Measurements from ENCODE around the gene TXNIP.
"Not testable (repeated sequence)": the region's sequence is repeated elsewhere in the genome, so short reads cannot be mapped to it uniquely, and the experiment has no call there.

TXNIP gene, protein sequence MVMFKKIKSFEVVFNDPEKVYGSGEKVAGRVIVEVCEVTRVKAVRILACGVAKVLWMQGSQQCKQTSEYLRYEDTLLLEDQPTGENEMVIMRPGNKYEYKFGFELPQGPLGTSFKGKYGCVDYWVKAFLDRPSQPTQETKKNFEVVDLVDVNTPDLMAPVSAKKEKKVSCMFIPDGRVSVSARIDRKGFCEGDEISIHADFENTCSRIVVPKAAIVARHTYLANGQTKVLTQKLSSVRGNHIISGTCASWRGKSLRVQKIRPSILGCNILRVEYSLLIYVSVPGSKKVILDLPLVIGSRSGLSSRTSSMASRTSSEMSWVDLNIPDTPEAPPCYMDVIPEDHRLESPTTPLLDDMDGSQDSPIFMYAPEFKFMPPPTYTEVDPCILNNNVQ

DNA sequence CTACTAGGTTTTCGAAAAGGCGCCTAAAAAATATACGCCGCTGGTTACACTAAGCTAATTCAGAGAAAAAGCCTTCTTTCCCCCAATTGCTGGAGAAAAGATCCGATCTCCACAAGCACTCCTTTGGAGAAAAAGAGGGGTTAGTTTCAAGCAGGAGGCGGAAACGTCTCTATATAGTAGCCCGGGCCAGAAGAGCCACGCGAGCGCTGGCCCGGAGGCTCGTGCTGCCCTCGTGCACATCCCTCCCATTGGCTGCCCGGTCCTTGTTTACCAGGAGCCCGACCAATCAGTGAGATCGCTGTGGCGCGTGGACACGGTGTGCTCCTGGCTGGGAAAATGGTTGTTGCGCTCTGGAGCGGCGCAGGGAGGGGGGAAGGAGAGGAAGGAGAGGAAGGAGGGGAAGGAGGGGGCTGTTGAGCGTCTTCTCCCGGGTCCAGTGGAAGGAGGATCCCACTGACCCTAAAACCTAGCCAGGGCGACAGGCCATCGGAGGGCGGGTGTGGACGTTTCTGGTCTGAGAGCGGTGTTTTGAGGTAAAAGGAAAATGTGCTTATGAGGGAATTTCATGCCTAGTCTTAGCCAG is at the start of gene TXNIP:
TXNIP (minus strand) TSS at position 147 of the 583 bp plus-strand sequence. CDS start 313 bp downstream, outside the sequence.
- Mint-ChIP-seq H3K27ac (peak within 1 kb of the TSS; percentile 99), H3K4me3 (peak within 1 kb of the TSS; percentile 98), H3K27me3 (no peaks in the 10 kb centered on the region), H3K4me1 (ENCODE audit: low read depth) (peaks cover 73% of the 10 kb centered on the region), H3K9me3 (ENCODE audit: low read depth) (no peaks in the 10 kb centered on the region), H3K36me3 (peaks cover 22% of the 10 kb centered on the region)

DNA sequence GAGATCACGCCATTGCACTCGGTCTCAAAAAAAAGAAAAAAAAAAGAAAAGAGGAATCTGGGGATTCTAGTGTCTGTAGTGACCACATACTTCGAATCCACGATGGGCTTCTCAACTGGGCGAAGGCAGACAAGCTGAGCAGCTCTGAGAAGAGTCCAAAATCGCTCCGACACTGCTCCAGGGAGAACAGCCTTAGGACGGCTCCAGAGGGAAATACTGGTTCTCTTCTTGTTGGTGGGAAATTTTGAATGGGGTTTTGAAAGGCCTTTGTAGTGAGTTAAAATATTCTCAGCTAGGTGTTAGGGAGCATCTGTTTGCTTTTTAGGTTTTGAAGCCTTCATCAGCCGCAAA is 43.4 kb upstream of the TXNIP start:
- peak overlapping the region; percentile 98 for H3K27ac Mint-ChIP-seq
- H3K27me3 Mint-ChIP-seq: no peaks in the 10 kb centered on the region
- H3K36me3 Mint-ChIP-seq: no peaks in the 10 kb centered on the region
- no peak overlapping the region for H3K4me3 Mint-ChIP-seq
- peaks cover 37% of the 10 kb centered on the region for H3K4me1 Mint-ChIP-seq (ENCODE audit: low read depth)
- H3K9me3 Mint-ChIP-seq (ENCODE audit: low read depth): no peaks in the 10 kb centered on the region

DNA sequence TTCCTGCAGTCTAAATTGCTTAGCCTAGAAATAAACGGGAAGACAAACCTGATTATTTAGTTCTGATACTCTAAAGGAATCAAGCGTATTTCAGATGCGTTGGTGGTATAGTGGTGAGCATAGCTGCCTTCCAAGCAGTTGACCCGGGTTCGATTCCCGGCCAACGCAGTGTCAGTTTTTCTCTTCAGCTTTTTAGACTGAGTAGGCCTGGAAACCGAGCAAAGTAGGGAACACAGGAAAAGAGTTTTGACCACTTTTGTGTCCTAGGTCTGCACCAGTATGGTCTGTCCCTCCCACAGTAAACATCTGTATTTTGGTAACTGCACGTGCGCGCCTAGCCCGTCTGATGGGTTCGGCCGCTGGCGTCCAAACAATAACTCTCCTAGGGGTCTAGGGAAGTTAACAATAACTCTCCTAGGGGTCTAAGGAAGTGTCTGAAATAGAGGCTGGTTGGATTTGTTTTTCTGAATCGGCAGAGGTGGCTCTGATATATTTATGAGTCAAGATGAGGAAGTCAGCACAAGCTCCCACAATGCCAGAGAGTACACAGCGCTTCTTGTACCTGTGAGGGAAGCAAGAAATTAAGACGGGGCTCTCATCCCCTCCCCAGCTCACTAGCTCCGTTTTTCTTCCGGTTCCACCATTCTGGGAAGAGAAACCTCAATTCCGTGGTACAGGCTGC is 40.7 kb upstream of the TXNIP start:
- Mint-ChIP-seq H3K27me3 (no peaks in the 10 kb centered on the region), H3K36me3 (no peaks in the 10 kb centered on the region), H3K4me3 (peak overlapping the region; percentile 98), H3K27ac (peak overlapping the region; percentile 98), H3K4me1 (ENCODE audit: low read depth) (peaks cover 41% of the 10 kb centered on the region), H3K9me3 (ENCODE audit: low read depth) (no peaks in the 10 kb centered on the region)

DNA sequence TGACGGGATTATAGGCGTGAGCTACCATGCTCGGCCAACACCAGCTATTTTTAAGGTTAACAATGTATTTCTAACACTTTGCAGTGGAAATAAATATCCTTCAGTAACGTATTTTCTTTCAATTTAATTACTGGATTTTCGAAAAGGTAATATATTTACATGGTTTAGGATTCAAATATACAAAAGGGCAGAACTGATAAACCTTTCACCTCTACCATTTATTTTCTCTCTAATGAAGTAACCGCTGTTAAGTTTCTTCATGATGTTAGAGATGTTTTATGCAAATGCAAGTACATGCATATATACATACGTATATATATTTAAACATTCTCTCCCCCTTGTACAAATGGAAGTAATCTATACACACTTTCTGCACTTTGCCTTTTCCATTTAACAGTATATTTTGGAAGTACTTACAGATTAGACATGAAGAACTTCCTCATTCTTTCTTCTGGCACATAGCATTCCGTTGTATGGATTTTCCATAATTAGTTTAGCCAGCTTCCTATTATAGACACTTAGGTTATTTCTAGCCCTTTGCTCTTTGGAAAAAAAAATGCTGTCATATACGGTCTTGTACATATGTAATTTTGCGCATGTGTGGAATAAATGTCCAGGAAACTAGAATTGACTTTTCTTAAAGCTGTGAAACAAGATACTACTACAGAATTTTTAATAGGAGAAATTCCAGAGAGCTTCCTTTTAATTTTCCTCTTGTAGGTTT is 40.0 kb upstream of the TXNIP start:
- Mint-ChIP-seq H3K27me3 (no peaks in the 10 kb centered on the region), H3K27ac (peak overlapping the region; percentile 98), H3K4me1 (ENCODE audit: low read depth) (peaks cover 41% of the 10 kb centered on the region), H3K4me3 (peak overlapping the region; percentile 98), H3K9me3 (ENCODE audit: low read depth) (no peaks in the 10 kb centered on the region), H3K36me3 (no peaks in the 10 kb centered on the region)

DNA sequence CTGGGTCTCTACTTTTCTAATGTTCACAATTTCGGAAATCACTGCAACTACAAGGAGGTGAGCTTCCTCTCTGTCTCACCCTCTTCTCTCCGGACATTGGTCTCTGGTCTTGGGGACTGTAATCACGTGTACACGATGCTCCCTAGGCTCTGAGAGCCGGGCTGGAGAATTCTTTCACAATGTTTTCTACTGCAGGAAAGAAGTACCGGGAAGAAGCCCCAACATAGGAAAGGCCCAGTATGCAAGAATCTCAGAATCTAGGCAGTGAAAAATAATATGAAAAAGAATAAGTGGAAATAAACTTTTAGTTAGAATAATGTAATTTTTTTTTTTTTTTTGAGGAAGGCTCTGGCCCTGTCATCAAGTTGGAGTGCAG is 38.7 kb upstream of the TXNIP start:
- Mint-ChIP-seq H3K27ac (peak overlapping the region; percentile 98), H3K4me1 (ENCODE audit: low read depth) (peaks cover 39% of the 10 kb centered on the region), H3K9me3 (ENCODE audit: low read depth) (no peaks in the 10 kb centered on the region)

DNA sequence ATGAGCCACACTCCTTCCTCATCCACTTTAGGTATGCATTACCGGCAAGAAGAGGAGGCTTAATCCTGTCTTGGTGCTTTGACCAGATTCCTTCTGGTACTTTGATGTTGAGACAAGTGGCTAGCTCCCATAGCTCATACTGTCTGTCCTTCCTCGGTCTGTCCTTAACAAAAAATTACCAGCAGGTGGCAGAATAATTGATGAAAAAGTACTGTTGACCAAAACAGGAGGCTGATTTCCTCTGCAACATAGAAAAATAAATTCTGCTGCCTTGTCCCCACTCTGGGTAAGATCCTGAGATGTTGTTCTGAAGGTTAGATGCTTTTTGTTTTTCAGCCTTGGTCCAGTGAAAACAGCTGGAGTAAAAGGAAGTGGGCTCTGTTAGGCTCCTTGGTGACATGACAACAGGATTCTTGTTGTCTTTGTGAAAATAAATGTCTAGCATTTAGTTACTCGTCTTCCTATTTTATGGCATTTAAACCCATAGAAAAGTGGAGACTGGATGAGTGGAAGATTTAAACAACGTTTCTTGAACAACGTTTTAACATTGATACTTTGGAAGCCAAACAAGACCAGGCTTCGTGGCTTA is 36.3 kb upstream of the TXNIP start:
- Mint-ChIP-seq H3K36me3 (no peaks in the 10 kb centered on the region), H3K4me1 (ENCODE audit: low read depth) (peaks cover 28% of the 10 kb centered on the region), H3K9me3 (ENCODE audit: low read depth) (no peaks in the 10 kb centered on the region), H3K27me3 (no peaks in the 10 kb centered on the region), H3K4me3 (no peak overlapping the region), H3K27ac (no peak overlapping the region)

More for the DNA sequence above, 38.7 kb upstream of the TXNIP start:
- Mint-ChIP-seq H3K36me3 (no peaks in the 10 kb centered on the region), H3K27me3 (no peaks in the 10 kb centered on the region), H3K4me3 (peak overlapping the region; percentile 98)

DNA sequence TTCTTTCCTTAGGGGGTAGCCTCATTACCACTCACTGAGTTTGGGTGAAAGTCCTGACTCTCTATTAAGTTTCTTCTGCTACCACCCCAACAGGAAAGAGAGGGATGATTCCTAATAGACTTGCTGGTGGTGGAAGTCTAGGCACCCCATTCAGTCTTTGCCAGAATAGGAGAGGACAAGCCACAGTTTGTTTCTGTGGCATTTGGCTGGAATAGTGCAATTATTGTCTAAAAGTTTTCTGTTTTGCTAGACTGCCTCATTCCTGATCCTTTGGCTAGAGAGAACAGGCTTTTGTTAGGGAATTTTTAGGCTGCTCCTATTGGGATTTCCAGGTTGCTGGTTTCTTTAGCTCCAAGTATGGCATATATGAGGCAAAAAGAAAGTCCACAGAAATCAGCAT is 35.1 kb upstream of the TXNIP start:
- no peaks in the 10 kb centered on the region for H3K27me3 Mint-ChIP-seq
- H3K4me1 Mint-ChIP-seq (ENCODE audit: low read depth): peaks cover 18% of the 10 kb centered on the region
- no peak overlapping the region for H3K4me3 Mint-ChIP-seq
- H3K27ac Mint-ChIP-seq: no peak overlapping the region
- H3K36me3 Mint-ChIP-seq: no peaks in the 10 kb centered on the region
- no peaks in the 10 kb centered on the region for H3K9me3 Mint-ChIP-seq (ENCODE audit: low read depth)

DNA sequence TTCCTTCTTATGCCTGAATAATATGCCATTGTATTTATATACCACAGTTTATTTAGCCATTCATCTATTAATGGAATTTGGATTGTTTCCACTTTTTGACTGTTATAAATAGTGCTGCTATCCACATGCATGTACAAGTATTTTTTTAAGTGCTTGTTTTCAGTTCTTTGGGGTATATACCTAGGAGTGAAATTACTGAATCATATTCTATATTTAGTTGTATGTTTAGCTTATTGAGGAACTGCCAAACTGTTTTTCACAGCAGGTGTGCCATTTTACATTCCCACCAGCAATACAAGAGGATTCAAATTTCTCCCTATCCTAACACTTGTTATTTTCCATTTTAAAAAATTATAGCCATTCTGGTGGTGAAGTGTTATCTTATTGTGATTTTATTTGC is 32.7 kb upstream of the TXNIP start:
- no peak overlapping the region for H3K4me3 Mint-ChIP-seq
- no peaks in the 10 kb centered on the region for H3K36me3 Mint-ChIP-seq
- peaks cover 3% of the 10 kb centered on the region for H3K4me1 Mint-ChIP-seq (ENCODE audit: low read depth)
- no peaks in the 10 kb centered on the region for H3K9me3 Mint-ChIP-seq (ENCODE audit: low read depth)
- H3K27me3 Mint-ChIP-seq: peaks cover 3% of the 10 kb centered on the region
- no peak overlapping the region for H3K27ac Mint-ChIP-seq

DNA sequence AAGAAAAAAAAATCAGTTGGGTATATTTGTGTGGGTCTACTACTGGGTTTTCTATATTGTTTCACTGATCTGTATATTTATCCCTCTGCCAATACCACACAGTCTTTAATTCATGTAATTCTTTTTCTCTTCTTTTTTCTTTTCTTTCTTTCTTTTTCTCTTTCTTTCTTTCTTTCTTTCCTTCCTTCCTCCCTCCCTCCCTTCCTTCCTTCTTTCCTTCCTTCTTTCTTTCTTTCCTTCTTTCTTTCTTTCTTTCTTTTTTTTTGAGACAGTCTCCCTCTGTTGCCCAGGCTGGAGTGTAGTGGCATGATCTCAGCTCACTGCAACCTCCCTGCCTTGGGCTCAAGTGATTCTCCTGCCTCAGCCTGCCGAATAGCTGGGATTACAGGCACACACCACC is 30.3 kb upstream of the TXNIP start:
- not testable (repeated sequence) for H3K4me3 Mint-ChIP-seq; H3K27ac Mint-ChIP-seq; H3K36me3 Mint-ChIP-seq; H3K27me3 Mint-ChIP-seq; H3K9me3 Mint-ChIP-seq (ENCODE audit: low read depth); H3K4me1 Mint-ChIP-seq (ENCODE audit: low read depth)

DNA sequence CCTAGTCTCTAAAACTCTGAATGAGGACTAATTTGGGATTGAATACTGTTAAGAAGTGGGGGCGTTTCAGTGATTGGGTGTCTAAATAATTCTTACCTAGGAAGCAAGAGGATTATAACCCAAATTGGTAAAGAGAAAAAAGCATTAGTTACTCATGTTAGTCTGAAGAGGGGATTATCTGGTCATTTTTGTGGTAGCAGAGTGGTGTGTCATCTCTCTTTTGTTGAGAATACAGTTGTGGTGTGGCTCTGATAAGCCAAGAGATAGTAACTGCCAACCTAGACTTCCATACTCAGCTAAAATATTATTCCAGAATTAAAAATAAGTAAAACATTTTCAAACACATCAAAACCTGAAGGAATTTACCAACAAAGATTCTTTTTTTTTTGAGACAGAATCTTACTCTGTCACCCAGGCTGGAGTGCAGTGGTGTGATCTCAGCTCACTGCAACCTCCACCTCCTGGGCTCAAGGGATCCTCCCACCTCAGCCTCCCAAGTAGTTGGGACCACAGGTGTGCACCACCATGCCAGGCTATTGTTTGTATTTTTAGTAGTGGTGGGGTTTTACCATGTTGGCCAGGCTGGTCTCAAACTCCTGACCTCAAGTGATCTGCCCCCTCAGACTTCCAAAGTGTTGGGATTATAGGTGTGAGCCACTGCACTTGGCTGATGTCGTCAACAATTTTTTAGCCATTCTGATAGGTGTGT is 29.6 kb upstream of the TXNIP start:
- not testable (repeated sequence) for H3K36me3 Mint-ChIP-seq; H3K9me3 Mint-ChIP-seq (ENCODE audit: low read depth); H3K4me3 Mint-ChIP-seq; H3K27ac Mint-ChIP-seq; H3K4me1 Mint-ChIP-seq (ENCODE audit: low read depth)
- peaks cover 10% of the 10 kb centered on the region for H3K27me3 Mint-ChIP-seq

DNA sequence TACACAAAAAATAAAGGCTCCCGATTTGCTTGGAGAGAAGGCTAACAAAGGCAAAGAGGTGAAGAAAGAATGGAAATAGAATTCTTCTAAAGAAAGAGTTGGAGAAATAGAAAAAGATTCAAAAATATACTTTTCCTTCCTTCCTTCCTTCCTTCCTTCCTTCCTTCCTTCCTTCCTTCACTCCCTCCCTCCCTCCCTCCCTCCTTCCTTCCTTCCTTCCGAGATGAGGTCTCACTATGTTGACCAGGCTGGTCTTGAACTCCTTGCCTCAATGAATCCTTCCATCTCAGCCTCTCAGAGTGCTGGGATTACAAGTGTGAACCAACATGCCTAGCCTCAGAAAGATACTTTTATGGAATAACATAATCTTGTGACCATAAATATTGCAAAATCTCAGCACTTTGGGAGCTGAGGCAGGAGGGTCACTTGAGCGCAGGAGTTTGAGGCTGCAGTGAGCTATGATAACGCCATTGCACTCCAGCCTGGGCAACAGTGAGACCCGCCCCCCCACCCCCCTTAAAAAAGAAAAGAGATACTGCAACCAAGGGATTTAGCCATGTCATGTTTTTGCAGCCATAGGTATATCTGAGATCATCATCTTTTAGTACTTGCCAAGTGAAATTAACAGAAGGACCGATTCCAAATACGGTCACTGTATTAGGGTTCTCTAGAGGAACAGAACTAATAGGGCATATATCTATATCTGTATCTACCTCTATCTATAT is 26.2 kb upstream of the TXNIP start:
- peaks cover 6% of the 10 kb centered on the region for H3K4me1 Mint-ChIP-seq (ENCODE audit: low read depth)
- H3K27ac Mint-ChIP-seq: no peak overlapping the region
- H3K36me3 Mint-ChIP-seq: no peaks in the 10 kb centered on the region
- H3K4me3 Mint-ChIP-seq: no peak overlapping the region
- H3K9me3 Mint-ChIP-seq (ENCODE audit: low read depth): no peaks in the 10 kb centered on the region
- H3K27me3 Mint-ChIP-seq: peaks cover 26% of the 10 kb centered on the region

DNA sequence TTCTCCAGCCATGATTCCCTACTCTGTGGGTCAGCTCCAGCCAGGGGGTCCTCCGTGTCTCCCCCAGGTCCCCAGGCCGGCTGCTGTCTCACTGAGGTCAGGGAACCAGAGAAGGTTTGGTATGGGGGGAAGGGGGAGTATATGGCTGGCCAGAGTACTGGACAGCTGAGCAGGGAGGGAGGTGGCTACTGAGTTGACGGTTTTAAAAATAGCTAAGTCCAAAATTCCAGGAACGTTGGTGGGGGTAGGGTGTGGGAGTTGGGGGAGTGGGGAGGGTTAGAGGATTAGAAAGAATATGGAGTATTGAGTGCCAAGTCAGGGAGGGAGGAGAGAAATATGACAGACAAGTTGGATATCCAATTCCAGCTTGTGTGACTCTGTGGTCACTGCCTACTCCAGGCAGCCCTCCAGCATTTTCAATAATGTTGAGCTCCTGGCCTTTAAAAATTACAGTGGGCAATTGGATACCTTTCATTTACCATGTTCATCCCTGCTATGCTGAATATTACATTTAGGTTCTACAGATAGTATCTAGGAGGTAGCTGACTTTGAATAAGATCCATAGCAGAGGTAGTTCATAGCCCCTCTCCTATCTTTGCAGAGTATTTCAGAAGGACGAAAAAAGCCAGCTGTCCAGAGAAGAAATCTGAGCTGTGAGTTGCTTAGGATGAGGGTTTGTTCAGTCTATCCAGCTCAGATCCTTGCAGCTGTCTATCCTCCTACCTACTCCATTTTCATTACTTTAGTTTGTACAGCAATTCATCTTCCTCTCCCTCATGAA is 25.4 kb upstream of the TXNIP start, which contains the start of gene HJV:
HJV (minus strand) TSS at position 114 of the 781 bp plus-strand sequence. CDS start 1,504 bp downstream, outside the sequence.
- H3K27me3 Mint-ChIP-seq: peaks cover 26% of the 10 kb centered on the region
- no peaks in the 10 kb centered on the region for H3K36me3 Mint-ChIP-seq
- H3K27ac Mint-ChIP-seq: no peak within 1 kb of the TSS
- H3K4me3 Mint-ChIP-seq: no peak within 1 kb of the TSS
- no peaks in the 10 kb centered on the region for H3K9me3 Mint-ChIP-seq (ENCODE audit: low read depth)
- H3K4me1 Mint-ChIP-seq (ENCODE audit: low read depth): peaks cover 6% of the 10 kb centered on the region

DNA sequence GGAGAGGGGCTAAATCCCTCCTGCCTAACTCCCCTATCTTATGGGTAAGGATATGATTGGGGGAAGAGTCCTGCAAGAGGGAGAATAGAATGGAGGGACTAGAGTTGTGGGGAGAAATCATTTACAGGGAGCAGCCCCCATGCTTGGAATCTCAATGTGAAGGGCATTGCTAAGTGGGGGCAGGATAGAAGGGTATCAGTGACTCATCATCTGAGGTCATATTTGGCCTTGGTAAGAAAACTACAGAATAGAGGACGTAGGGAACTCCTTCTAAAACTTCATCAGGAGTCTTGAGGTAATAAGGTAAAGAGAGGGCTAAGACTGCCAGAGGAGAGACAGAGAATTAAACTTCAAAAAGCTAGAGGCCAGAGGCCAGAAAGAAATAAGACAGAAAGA is 24.7 kb upstream of the TXNIP start:
- Mint-ChIP-seq H3K9me3 (ENCODE audit: low read depth) (no peaks in the 10 kb centered on the region), H3K27ac (no peak overlapping the region), H3K27me3 (peaks cover 26% of the 10 kb centered on the region), H3K36me3 (no peaks in the 10 kb centered on the region), H3K4me1 (ENCODE audit: low read depth) (peaks cover 6% of the 10 kb centered on the region), H3K4me3 (no peak overlapping the region)

All from activated naive CD8-positive, alpha-beta T cell (primary cell).